Osteoblast (primary cell): ENCODE data around the gene ISM2. TPM values are rescaled to one million over a fixed set of nuclear protein-coding genes. Genes with fewer than 3 reads are reported as not detected.

Source experiments
- DNase-seq: peaks from one replicate; pipeline ENCODE4 v3.0.0; 2011; ENCODE audit warnings: low spot score, mixed read lengths; ENCODE audit not compliant: insufficient read length; ENCODE audit errors: missing footprints
- H2AFZ ChIP-seq: 2 replicates; pipeline ENCODE4 v1.6.0; 2011; ENCODE audit warnings: mild to moderate bottlenecking, low read length
- H3K27ac ChIP-seq: 2 replicates; pipeline ENCODE4 v1.5.1; 2011; ENCODE audit warnings: mild to moderate bottlenecking, low read depth, low read length, moderate library complexity
- H3K27me3 ChIP-seq: 2 replicates; pipeline ENCODE4 v1.6.0; 2012; ENCODE audit warnings: mild to moderate bottlenecking, control low read depth, inconsistent platforms, low read length, moderate library complexity; ENCODE audit not compliant: insufficient read depth
- H3K36me3 ChIP-seq: 2 replicates; pipeline ENCODE4 v1.5.1; 2011; ENCODE audit warnings: mild to moderate bottlenecking, low read length, control low read depth, moderate library complexity; ENCODE audit not compliant: insufficient read depth
- H3K4me1 ChIP-seq: 2 replicates; pipeline ENCODE4 v1.5.1; 2011; ENCODE audit warnings: mild to moderate bottlenecking, low read length, control low read depth, moderate library complexity; ENCODE audit not compliant: insufficient read depth
- H3K4me2 ChIP-seq: 2 replicates; pipeline ENCODE4 v1.6.0; 2011; ENCODE audit warnings: mild to moderate bottlenecking, low read length; ENCODE audit not compliant: insufficient read depth
- H3K4me3 ChIP-seq: fragments of 200-600 bp; sonication (generic); 3 replicates; pipeline ENCODE4 v1.5.1; 2012; ENCODE audit warnings: mild to moderate bottlenecking, low read length, inconsistent platforms; ENCODE audit not compliant: insufficient read depth
- H3K79me2 ChIP-seq: 2 replicates; pipeline ENCODE4 v1.6.0; 2012; ENCODE audit warnings: mild to moderate bottlenecking, low read length, control low read depth, inconsistent platforms; ENCODE audit not compliant: insufficient read depth
- H3K9me3 ChIP-seq: 2 replicates; pipeline ENCODE4 v1.5.1; 2011; ENCODE audit warnings: low read depth, low read length, control low read depth
- H4K20me1 ChIP-seq: 2 replicates; pipeline ENCODE4 v1.6.0; 2012; ENCODE audit warnings: mild to moderate bottlenecking, low read length, control low read depth; ENCODE audit not compliant: insufficient read depth
- total RNA-seq: library from RNA; depleted of rRNA; stranded (reverse); fragments of >200 nt; gene quantifications from 2 replicates; pipeline ENCODE4 v1.2.3, GENCODE V29; 2012
- TF ChIP-seq, protein P1 (sequence below): IDR thresholded peaks from 2 replicates; pipeline ENCODE4 v1.5.1; 2011; ENCODE audit warnings: mild to moderate bottlenecking, low read depth, low read length, moderate library complexity; ENCODE audit errors: extremely low read depth

Gene ISM2
- total RNA-seq, 1 donor, result not detected

DNA sequence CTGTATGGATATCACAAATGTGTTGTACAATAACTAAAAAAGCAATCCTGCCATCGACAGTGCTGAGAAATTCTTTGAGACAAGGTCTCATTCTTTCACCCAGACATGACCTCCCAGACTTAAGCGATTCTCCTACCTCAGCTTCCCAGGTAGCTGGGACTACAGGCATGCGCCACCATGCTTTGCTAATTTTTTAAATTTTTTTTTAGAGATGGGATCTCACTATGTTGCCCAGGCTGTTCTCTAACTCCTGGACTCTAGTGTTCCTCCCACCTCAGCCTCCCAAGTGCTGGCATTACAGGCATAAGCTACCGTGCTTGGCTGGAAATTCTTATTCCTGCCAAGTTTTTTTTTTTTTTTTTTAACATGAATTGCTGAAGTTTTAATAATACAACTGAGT lies 58.8 kb downstream of the ISM2 start:
- H3K27me3 ChIP-seq, result no peaks in the 10 kb centered on the region
- H3K4me3 ChIP-seq, result no peak overlapping the region
- no peaks in the 10 kb centered on the region for H3K4me1 ChIP-seq
- no peaks in the 10 kb centered on the region for H3K79me2 ChIP-seq
- no peak overlapping the region for H2AFZ ChIP-seq
- H3K27ac ChIP-seq, result no peak overlapping the region
- H3K9me3 ChIP-seq, result no peaks in the 10 kb centered on the region
- no peaks in the 10 kb centered on the region for H4K20me1 ChIP-seq
- TF ChIP-seq, protein P1, sequence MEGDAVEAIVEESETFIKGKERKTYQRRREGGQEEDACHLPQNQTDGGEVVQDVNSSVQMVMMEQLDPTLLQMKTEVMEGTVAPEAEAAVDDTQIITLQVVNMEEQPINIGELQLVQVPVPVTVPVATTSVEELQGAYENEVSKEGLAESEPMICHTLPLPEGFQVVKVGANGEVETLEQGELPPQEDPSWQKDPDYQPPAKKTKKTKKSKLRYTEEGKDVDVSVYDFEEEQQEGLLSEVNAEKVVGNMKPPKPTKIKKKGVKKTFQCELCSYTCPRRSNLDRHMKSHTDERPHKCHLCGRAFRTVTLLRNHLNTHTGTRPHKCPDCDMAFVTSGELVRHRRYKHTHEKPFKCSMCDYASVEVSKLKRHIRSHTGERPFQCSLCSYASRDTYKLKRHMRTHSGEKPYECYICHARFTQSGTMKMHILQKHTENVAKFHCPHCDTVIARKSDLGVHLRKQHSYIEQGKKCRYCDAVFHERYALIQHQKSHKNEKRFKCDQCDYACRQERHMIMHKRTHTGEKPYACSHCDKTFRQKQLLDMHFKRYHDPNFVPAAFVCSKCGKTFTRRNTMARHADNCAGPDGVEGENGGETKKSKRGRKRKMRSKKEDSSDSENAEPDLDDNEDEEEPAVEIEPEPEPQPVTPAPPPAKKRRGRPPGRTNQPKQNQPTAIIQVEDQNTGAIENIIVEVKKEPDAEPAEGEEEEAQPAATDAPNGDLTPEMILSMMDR, result no peak
- DNase-seq, result no peak
- H3K4me2 ChIP-seq, result no peak overlapping the region
- H3K36me3 ChIP-seq, result peaks cover 59% of the 10 kb centered on the region

GRCh38 chr14:77438596-77438995 lies 60.0 kb downstream of the ISM2 start:
- no peak overlapping the region for H3K27ac ChIP-seq
- TF ChIP-seq, protein P1, result no peak
- no peak overlapping the region for H3K4me2 ChIP-seq
- no peak overlapping the region for H3K4me3 ChIP-seq
- no peaks in the 10 kb centered on the region for H3K79me2 ChIP-seq
- no peak for DNase-seq
- H2AFZ ChIP-seq, result no peak overlapping the region
- peaks cover 68% of the 10 kb centered on the region for H3K36me3 ChIP-seq
- no peaks in the 10 kb centered on the region for H4K20me1 ChIP-seq
- H3K4me1 ChIP-seq, result no peaks in the 10 kb centered on the region
- no peaks in the 10 kb centered on the region for H3K27me3 ChIP-seq
- H3K9me3 ChIP-seq, result no peaks in the 10 kb centered on the region

GRCh38 chr14:77436042-77436441 lies 62.6 kb downstream of the ISM2 start:
- TF ChIP-seq, protein P1, result no peak
- Histone ChIP-seq H3K4me1 (no peaks in the 10 kb centered on the region), H3K27me3 (no peaks in the 10 kb centered on the region), H4K20me1 (no peaks in the 10 kb centered on the region), H3K27ac (no peak overlapping the region), H3K4me3 (no peak overlapping the region), H3K4me2 (no peak overlapping the region), H3K79me2 (no peaks in the 10 kb centered on the region), H3K9me3 (no peaks in the 10 kb centered on the region), H3K36me3 (peaks cover 63% of the 10 kb centered on the region), H2AFZ (no peak overlapping the region)
- DNase-seq, result no peak

DNA sequence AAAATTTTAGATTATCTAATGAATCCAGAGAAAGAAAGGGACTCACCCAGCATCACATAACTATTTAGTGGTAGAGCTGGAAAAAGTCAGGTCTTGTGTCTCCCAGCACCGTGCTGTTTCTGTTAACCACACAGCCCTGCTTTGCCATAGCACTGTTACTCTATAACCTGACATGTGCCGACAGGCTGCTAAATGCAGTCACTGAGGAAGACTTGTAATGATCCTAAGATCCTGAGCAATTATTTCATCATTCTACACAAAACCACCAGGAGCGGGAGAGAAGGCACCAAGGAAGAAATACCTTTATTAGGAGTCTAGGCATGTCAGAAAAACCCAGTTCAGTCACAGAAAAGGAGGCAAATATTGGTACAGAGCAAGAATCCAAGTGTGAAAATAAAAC lies 72.2 kb downstream of the ISM2 start:
- peaks cover 74% of the 10 kb centered on the region for H3K36me3 ChIP-seq
- no peak overlapping the region for H3K27ac ChIP-seq
- no peaks in the 10 kb centered on the region for H3K79me2 ChIP-seq
- no peaks in the 10 kb centered on the region for H4K20me1 ChIP-seq
- H3K4me3 ChIP-seq, result no peak overlapping the region
- H3K27me3 ChIP-seq, result no peaks in the 10 kb centered on the region
- no peaks in the 10 kb centered on the region for H3K4me1 ChIP-seq
- TF ChIP-seq, protein P1, result no peak
- no peak overlapping the region for H3K4me2 ChIP-seq
- no peak overlapping the region for H2AFZ ChIP-seq
- no peak for DNase-seq
- no peaks in the 10 kb centered on the region for H3K9me3 ChIP-seq
